Activated CD4-positive, alpha-beta memory T cell treated with anti-CD3 and anti-CD28 coated beads, Interleukin-2, amount 10 ng/mL, durations not matched to agents 7 days and 5 days (primary cell): ENCODE data around the gene TMEM120A. TPM values are rescaled to one million over a fixed set of nuclear protein-coding genes. Genes with fewer than 3 reads are reported as not detected.

Experiments used
- CTCF ChIA-PET: fragments of 350-600 bp; sonication (Branson Sonifier 250); formaldehyde crosslinking; loops from one replicate; lab custom pipeline; 2021; ENCODE audit warnings: antibody characterized with exemption, inconsistent platforms; lab: Charles Lee
- POLR2A ChIA-PET: fragments of 350-600 bp; sonication (Branson Sonifier 250); formaldehyde crosslinking; loops from one replicate; lab custom pipeline; 2021; ENCODE audit warnings: antibody characterized with exemption; lab: Charles Lee
- DNase-seq: peaks from one replicate; pipeline ENCODE4 v3.0.0-alpha.2; 2020
- H3K27ac Mint-ChIP-seq: one replicate; pipeline ENCODE4 v1.8.0; 2021; ENCODE audit warnings: mild to moderate bottlenecking, mixed read lengths
- H3K27me3 Mint-ChIP-seq: one replicate; pipeline ENCODE4 v1.8.0; 2021; ENCODE audit warnings: mixed read lengths
- H3K36me3 Mint-ChIP-seq: one replicate; pipeline ENCODE4 v1.8.0; 2021; ENCODE audit warnings: low read depth, mixed read lengths
- H3K4me1 Mint-ChIP-seq: one replicate; pipeline ENCODE4 v1.8.0; 2021; ENCODE audit warnings: mixed read lengths
- H3K4me3 Mint-ChIP-seq: one replicate; pipeline ENCODE4 v1.8.0; 2021; ENCODE audit warnings: mild to moderate bottlenecking, mixed read lengths
- H3K9me3 Mint-ChIP-seq: one replicate; pipeline ENCODE4 v1.8.0; 2021; ENCODE audit warnings: mixed read lengths
- total RNA-seq, 2 experiments: library from RNA; stranded (reverse); gene quantifications; one replicate each; pipeline ENCODE4 v1.2.3, GENCODE V29; 2021

TMEM120A gene
- total RNA-seq, 2 experiments from 2014 or later, result 34.3 to 34.9 TPM

GRCh38 chr7:75958802-75959543 is 35.4 kb downstream of the TMEM120A start:
- POLR2A ChIA-PET, result interaction anchor here (1.5 kb wide), 1 partner anchor 43 kb away, joined by 3 read pairs; no protein-coding TSS in a partner anchor

GRCh38 chr7:75957021-75957736 is 37.2 kb downstream of the TMEM120A start:
- Mint-ChIP-seq H3K27me3 (no peaks in the 10 kb centered on the region), H3K36me3 (peaks cover 7% of the 10 kb centered on the region), H3K4me1 (no peaks in the 10 kb centered on the region), H3K4me3 (no peak overlapping the region), H3K27ac (no peak overlapping the region), H3K9me3 (no peaks in the 10 kb centered on the region)
- DNase-seq, result no peak
- POLR2A ChIA-PET, result no interaction called here
- CTCF ChIA-PET, result no interaction called here

More at GRCh38 chr7:75958802-75959543, 35.4 kb downstream of the TMEM120A start:
- Mint-ChIP-seq H3K4me1 (no peaks in the 10 kb centered on the region), H3K9me3 (no peaks in the 10 kb centered on the region), H3K4me3 (no peak overlapping the region), H3K27me3 (no peaks in the 10 kb centered on the region), H3K27ac (no peak overlapping the region), H3K36me3 (peaks cover 5% of the 10 kb centered on the region)
- CTCF ChIA-PET, result no interaction called here
- no peak for DNase-seq

GRCh38 chr7:75955331-75955955 is 39.0 kb downstream of the TMEM120A start:
- no peak for DNase-seq
- no peaks in the 10 kb centered on the region for H3K27me3 Mint-ChIP-seq
- H3K4me1 Mint-ChIP-seq, result no peaks in the 10 kb centered on the region
- peaks cover 7% of the 10 kb centered on the region for H3K36me3 Mint-ChIP-seq
- ChIA-PET CTCF (no interaction called here), POLR2A (no interaction called here)
- no peak overlapping the region for H3K27ac Mint-ChIP-seq
- no peaks in the 10 kb centered on the region for H3K9me3 Mint-ChIP-seq
- no peak overlapping the region for H3K4me3 Mint-ChIP-seq

GRCh38 chr7:75953931-75954330 is 40.5 kb downstream of the TMEM120A start:
- CTCF ChIA-PET, result no interaction called here
- H3K4me3 Mint-ChIP-seq, result no peak overlapping the region
- H3K9me3 Mint-ChIP-seq, result no peaks in the 10 kb centered on the region
- H3K27me3 Mint-ChIP-seq, result no peaks in the 10 kb centered on the region
- H3K36me3 Mint-ChIP-seq, result peaks cover 7% of the 10 kb centered on the region
- POLR2A ChIA-PET, result no interaction called here
- DNase-seq, result no peak
- H3K4me1 Mint-ChIP-seq, result no peaks in the 10 kb centered on the region
- no peak overlapping the region for H3K27ac Mint-ChIP-seq

DNA sequence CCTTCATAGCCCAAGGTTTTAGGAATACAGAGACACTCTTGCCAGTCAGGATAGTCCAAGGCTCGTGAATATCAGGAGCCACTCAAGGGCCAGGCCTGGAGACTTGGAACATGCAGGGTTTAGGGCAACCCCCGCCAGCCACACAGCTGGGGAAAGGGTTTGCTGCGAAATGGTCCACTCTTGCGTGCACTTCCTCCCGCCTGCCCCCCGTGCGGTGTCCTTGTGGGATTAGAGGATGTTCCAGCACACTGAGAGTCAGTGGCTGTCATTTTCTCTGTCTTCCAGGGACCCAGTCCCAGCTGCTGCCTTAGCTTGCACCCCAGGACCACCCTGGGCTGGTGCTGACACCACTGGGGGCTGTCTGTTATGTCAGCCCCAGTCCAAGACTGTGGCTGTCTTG is 41.0 kb downstream of the TMEM120A start:
- Mint-ChIP-seq H3K4me3 (no peak overlapping the region), H3K27me3 (no peaks in the 10 kb centered on the region), H3K36me3 (peaks cover 7% of the 10 kb centered on the region), H3K4me1 (no peaks in the 10 kb centered on the region), H3K9me3 (no peaks in the 10 kb centered on the region), H3K27ac (no peak overlapping the region)
- ChIA-PET POLR2A (no interaction called here), CTCF (no interaction called here)
- DNase-seq, result no peak

GRCh38 chr7:75951506-75951905 is 42.9 kb downstream of the TMEM120A start:
- peaks cover 7% of the 10 kb centered on the region for H3K36me3 Mint-ChIP-seq
- CTCF ChIA-PET, result no interaction called here
- no peaks in the 10 kb centered on the region for H3K9me3 Mint-ChIP-seq
- POLR2A ChIA-PET, result no interaction called here
- no peak overlapping the region for H3K27ac Mint-ChIP-seq
- DNase-seq, result no peak
- no peaks in the 10 kb centered on the region for H3K27me3 Mint-ChIP-seq
- no peak overlapping the region for H3K4me3 Mint-ChIP-seq
- no peaks in the 10 kb centered on the region for H3K4me1 Mint-ChIP-seq

GRCh38 chr7:75950111-75950681 is 44.2 kb downstream of the TMEM120A start:
- Mint-ChIP-seq H3K27me3 (no peaks in the 10 kb centered on the region), H3K4me1 (peaks cover 9% of the 10 kb centered on the region), H3K36me3 (peaks cover 4% of the 10 kb centered on the region), H3K4me3 (no peak overlapping the region), H3K27ac (no peak overlapping the region), H3K9me3 (no peaks in the 10 kb centered on the region)
- DNase-seq, result no peak
- CTCF ChIA-PET, result interaction anchor here (0.6 kb wide), 1 partner anchor 82 kb away, joined by 4 read pairs; no protein-coding TSS in a partner anchor
- POLR2A ChIA-PET, result no interaction called here

- ChIA-PET CTCF (no interaction called here), POLR2A (interaction anchor here (1.2 kb wide), 1 partner anchor 34 kb away, joined by 3 read pairs; the partner anchor contains the start of gene POR)
- Mint-ChIP-seq H3K4me3 (no peak overlapping the region), H3K9me3 (no peaks in the 10 kb centered on the region), H3K27me3 (no peaks in the 10 kb centered on the region), H3K36me3 (no peaks in the 10 kb centered on the region), H3K4me1 (peaks cover 17% of the 10 kb centered on the region), H3K27ac (no peak overlapping the region)
- no peak for DNase-seq
These were observed 46.2 kb downstream of the TMEM120A start for GRCh38 chr7:75948179-75948578.

DNA sequence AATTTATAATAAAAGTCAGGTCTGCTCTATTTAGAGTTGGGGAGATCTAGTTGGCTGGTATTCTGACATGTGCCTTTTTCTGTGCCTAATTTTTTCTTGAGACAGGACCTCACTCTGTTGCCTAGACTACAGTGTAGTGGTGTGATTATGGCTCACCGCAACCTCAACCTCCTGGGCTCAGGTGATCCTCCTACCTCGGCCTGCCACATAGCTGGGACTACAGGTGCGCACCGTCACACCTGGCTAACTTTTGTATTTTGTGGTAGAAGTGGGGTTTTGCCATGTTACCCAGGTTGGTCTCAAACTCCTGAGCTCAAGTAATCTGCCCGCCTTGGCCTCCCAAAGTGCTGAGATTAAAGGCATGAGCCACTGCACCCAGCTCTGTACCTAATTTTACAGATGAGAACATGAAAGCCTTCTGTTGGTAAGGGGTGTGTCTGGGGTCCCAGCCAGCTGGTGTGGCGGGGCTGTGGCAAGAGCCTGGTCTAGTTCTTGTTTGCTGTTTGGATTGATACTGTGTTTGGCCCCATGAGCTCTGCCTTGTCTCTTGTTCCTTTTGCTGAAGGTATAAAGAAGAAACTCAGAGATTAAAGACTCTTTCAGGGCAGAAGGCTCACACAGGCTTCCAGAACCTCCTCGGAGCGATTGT is 48.1 kb downstream of the TMEM120A start:
- Mint-ChIP-seq H3K27ac (no peak overlapping the region), H3K4me3 (no peak overlapping the region), H3K9me3 (no peaks in the 10 kb centered on the region), H3K36me3 (no peaks in the 10 kb centered on the region), H3K27me3 (no peaks in the 10 kb centered on the region), H3K4me1 (peaks cover 17% of the 10 kb centered on the region)
- no peak for DNase-seq
- POLR2A ChIA-PET, result no interaction called here
- CTCF ChIA-PET, result no interaction called here

- no peak overlapping the region for H3K4me3 Mint-ChIP-seq
- H3K27me3 Mint-ChIP-seq, result no peaks in the 10 kb centered on the region
- H3K4me1 Mint-ChIP-seq, result peaks cover 17% of the 10 kb centered on the region
- H3K9me3 Mint-ChIP-seq, result no peaks in the 10 kb centered on the region
- H3K36me3 Mint-ChIP-seq, result no peaks in the 10 kb centered on the region
- ChIA-PET CTCF (no interaction called here), POLR2A (no interaction called here)
- no peak for DNase-seq
- H3K27ac Mint-ChIP-seq, result no peak overlapping the region
These were observed 48.9 kb downstream of the TMEM120A start for GRCh38 chr7:75945297-75946168.

- Mint-ChIP-seq H3K4me3 (no peak overlapping the region), H3K36me3 (no peaks in the 10 kb centered on the region), H3K27me3 (no peaks in the 10 kb centered on the region), H3K27ac (no peak overlapping the region), H3K4me1 (peaks cover 17% of the 10 kb centered on the region), H3K9me3 (no peaks in the 10 kb centered on the region)
- CTCF ChIA-PET, result no interaction called here
- DNase-seq, result no peak
- POLR2A ChIA-PET, result no interaction called here
These were observed 49.9 kb downstream of the TMEM120A start for GRCh38 chr7:75944507-75944906.

- ChIA-PET CTCF (no interaction called here), POLR2A (no interaction called here)
- no peaks in the 10 kb centered on the region for H3K9me3 Mint-ChIP-seq
- DNase-seq, result no peak
- H3K4me3 Mint-ChIP-seq, result no peak overlapping the region
- peaks cover 17% of the 10 kb centered on the region for H3K4me1 Mint-ChIP-seq
- H3K27ac Mint-ChIP-seq, result no peak overlapping the region
- H3K36me3 Mint-ChIP-seq, result no peaks in the 10 kb centered on the region
- H3K27me3 Mint-ChIP-seq, result no peaks in the 10 kb centered on the region
These were observed 50.5 kb downstream of the TMEM120A start for GRCh38 chr7:75943864-75944263.
